ENCODE results near the gene ZNF705A.
"Not testable (repeated sequence)": the region's sequence is repeated elsewhere in the genome, so short reads cannot be mapped to it uniquely, and the experiment has no call there.

The ZNF705A gene

DNA sequence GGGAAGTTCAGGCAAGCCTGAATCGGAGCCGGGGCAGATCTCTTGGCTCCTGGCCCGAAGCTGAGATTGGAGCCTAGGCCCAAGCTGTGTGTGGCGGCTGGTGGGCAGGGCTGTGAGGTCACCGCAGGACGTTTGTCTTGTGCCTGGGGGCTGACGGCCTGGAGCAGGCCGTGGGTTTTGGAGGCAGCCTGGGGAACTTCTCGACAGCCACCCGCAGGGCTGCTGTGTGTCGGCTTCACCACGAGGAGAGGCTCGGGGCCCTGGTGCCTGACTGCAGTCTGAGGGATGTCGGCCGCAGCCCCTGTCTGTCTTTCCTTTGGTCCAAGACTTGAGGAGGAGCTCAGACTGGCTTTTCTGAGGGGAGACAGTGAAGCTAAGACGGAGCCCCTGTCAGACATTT, 65.5 kb downstream of the ZNF705A start:
- H3K27ac ChIP-seq = not testable (repeated sequence)

DNA sequence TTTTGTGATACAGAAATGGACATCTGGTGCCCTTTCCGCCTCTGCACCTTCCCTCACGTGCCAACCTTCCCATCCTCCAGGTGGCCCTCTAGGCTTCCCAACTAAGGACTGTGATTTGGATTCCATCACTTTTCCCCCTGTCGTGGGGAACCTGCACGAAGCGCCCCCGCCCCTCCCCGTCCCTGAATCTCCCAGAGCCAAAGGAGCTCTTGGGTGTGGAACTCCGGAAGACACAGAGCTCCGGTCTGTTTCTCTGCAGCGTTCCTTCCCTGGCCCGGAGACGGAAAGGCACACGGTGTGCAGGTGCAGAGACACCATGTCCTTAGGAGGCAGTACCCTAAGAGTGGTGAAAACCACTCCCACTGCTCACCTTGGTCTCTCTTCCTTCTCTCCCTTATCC, 66.8 kb downstream of the ZNF705A start:
- H3K4me1 ChIP-seq; H3K79me2 ChIP-seq; H2AFZ ChIP-seq; H3K9ac ChIP-seq; H3K9me3 ChIP-seq (ENCODE audit: control insufficient read depth, low read length); H3K4me3 ChIP-seq (ENCODE audit: low read depth, low read length); H3K4me2 ChIP-seq (ENCODE audit: low read length); H3K27me3 ChIP-seq (ENCODE audit: control insufficient read depth, insufficient read depth, low read length); H3K36me3 ChIP-seq (ENCODE audit: control insufficient read depth, insufficient read depth, low read length); H3K27ac ChIP-seq: not testable (repeated sequence)

More for the DNA sequence above, 65.5 kb downstream of the ZNF705A start:
- not testable (repeated sequence) for H2AFZ ChIP-seq; H3K4me3 ChIP-seq (ENCODE audit: low read depth, low read length); H3K79me2 ChIP-seq; H3K9me3 ChIP-seq (ENCODE audit: control insufficient read depth, low read length); H3K9ac ChIP-seq; H3K27me3 ChIP-seq (ENCODE audit: control insufficient read depth, insufficient read depth, low read length); H3K4me2 ChIP-seq (ENCODE audit: low read length); H3K36me3 ChIP-seq (ENCODE audit: control insufficient read depth, insufficient read depth, low read length); H3K4me1 ChIP-seq

DNA sequence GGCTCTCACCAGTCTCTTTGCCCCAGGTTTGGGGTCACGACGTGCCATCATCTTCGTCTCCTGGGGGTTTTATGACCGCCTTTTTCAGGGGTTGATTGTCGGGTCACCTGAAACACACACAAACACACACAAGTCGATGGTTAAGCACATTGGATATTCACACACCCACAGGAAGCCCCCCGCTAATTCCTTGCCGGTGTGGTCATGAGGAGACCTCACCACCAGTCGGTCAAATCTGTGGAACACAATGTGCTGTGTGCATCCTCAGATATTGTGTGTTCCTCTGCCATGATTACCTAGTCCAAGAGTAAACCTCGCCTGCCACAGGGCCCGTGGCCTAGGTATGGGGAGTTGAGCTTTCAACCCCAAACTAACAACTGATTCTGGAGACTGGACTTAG, 68.0 kb downstream of the ZNF705A start:
- H3K27me3 ChIP-seq (ENCODE audit: control insufficient read depth, insufficient read depth, low read length); H3K79me2 ChIP-seq; H3K9me3 ChIP-seq (ENCODE audit: control insufficient read depth, low read length); H3K9ac ChIP-seq; H3K36me3 ChIP-seq (ENCODE audit: control insufficient read depth, insufficient read depth, low read length); H3K4me2 ChIP-seq (ENCODE audit: low read length); H3K27ac ChIP-seq; H3K4me1 ChIP-seq; H2AFZ ChIP-seq; H3K4me3 ChIP-seq (ENCODE audit: low read depth, low read length): not testable (repeated sequence)

DNA sequence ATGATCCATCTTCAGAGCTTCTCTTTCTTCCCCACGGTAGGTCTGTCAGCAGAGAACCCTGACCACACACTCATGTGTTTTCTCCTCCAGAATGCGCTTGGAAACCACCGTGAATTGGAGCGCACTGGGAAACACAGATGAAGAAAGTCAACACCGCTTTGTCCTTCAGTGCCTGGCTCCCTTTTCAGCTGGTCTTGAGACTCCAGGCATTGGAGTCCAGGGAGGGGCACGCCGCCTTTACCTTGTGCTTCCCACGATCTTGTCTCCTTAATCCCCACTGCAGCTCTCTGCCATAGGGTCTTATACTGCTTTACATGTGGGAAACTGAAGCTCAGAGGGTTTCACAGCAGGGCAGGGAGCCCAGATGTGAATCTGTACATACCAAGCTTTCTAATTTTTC, 69.5 kb downstream of the ZNF705A start:
- Histone ChIP-seq H3K27ac (no peak overlapping the region), H3K4me1 (no peaks in the 10 kb centered on the region), H3K9ac (no peak overlapping the region), H3K4me2 (ENCODE audit: low read length) (no peak overlapping the region), H2AFZ (no peak overlapping the region), H3K79me2 (no peaks in the 10 kb centered on the region), H3K36me3 (ENCODE audit: control insufficient read depth, insufficient read depth, low read length) (no peaks in the 10 kb centered on the region), H3K27me3 (ENCODE audit: control insufficient read depth, insufficient read depth, low read length) (no peaks in the 10 kb centered on the region), H3K4me3 (ENCODE audit: low read depth, low read length) (no peak overlapping the region), H3K9me3 (ENCODE audit: control insufficient read depth, low read length) (no peaks in the 10 kb centered on the region)
- TF ChIP-seq, protein P1, sequence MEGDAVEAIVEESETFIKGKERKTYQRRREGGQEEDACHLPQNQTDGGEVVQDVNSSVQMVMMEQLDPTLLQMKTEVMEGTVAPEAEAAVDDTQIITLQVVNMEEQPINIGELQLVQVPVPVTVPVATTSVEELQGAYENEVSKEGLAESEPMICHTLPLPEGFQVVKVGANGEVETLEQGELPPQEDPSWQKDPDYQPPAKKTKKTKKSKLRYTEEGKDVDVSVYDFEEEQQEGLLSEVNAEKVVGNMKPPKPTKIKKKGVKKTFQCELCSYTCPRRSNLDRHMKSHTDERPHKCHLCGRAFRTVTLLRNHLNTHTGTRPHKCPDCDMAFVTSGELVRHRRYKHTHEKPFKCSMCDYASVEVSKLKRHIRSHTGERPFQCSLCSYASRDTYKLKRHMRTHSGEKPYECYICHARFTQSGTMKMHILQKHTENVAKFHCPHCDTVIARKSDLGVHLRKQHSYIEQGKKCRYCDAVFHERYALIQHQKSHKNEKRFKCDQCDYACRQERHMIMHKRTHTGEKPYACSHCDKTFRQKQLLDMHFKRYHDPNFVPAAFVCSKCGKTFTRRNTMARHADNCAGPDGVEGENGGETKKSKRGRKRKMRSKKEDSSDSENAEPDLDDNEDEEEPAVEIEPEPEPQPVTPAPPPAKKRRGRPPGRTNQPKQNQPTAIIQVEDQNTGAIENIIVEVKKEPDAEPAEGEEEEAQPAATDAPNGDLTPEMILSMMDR (IDR thresholded peaks at IDR 0.05) = no peak

DNA sequence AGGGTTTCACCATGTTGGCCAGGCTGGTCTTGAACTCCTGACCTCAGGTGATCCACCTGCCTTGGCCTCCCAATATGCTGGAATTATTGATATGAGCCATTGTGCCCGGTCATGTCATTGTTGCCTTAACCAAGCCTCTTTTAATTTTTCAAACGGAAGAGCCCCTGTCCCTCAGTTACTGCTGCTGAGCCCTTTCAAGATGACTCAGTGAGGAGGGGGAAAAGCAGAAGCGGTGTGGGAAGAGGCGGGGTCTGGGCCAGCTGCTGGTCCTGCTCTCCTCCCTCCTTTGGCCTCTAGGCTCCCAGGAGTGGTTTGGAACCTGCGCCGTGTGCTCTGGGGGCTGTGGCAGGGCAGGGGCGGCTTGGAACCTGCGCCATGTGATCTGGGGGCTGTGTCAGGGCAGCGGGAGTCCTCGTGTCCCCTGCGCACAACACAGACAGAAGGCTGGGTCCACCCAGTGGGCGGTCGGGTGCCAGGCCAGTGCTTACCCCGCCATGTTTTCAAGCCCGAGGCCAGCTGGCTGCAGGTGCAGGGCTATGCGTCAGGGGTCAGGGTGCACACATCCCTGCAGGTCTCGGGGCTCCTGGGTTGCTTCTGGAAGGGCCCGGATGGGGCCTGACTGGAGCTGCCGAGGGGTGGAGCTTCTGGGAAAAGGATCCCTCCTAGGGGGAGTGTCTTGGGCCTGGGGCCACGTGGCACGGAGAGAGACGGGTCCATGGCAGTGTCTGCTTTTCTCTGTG, 70.3 kb downstream of the ZNF705A start, which contains the start of gene FAM90A1:
FAM90A1 (minus strand) TSS at position 627 of the 740 bp plus-strand sequence. CDS start 2,786 bp downstream, outside the sequence.
- peak within 1 kb of the TSS; percentile 77 for H2AFZ ChIP-seq
- H3K36me3 ChIP-seq (ENCODE audit: control insufficient read depth, insufficient read depth, low read length); H3K4me2 ChIP-seq (ENCODE audit: low read length); H3K4me3 ChIP-seq (ENCODE audit: low read depth, low read length); H3K9ac ChIP-seq; H3K27ac ChIP-seq; H3K27me3 ChIP-seq (ENCODE audit: control insufficient read depth, insufficient read depth, low read length); H3K79me2 ChIP-seq; H3K9me3 ChIP-seq (ENCODE audit: control insufficient read depth, low read length); H3K4me1 ChIP-seq: not testable (repeated sequence)

DNA sequence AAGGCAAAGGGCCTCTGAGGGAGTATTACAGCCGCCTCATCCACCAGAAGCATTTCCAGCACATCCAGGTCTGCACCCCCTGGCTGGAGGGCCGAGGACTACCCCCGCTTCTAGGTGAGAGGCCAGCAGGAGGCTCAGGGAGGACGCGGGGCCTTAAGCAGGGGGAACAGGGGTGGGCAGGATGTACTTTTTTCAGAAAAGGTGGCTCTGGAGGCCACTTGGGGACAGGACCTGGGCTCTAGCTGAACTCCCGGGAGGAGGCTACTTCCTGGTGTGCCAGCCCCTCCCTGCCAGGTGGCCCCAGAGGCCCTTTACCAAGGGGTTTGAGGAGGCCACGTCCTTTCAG, 70.9 kb downstream of the ZNF705A start:
- H3K4me2 ChIP-seq (ENCODE audit: low read length); H3K27ac ChIP-seq; H3K4me3 ChIP-seq (ENCODE audit: low read depth, low read length); H3K9ac ChIP-seq; H3K36me3 ChIP-seq (ENCODE audit: control insufficient read depth, insufficient read depth, low read length); H3K27me3 ChIP-seq (ENCODE audit: control insufficient read depth, insufficient read depth, low read length); H3K9me3 ChIP-seq (ENCODE audit: control insufficient read depth, low read length); H3K79me2 ChIP-seq; H3K4me1 ChIP-seq: not testable (repeated sequence)
- H2AFZ ChIP-seq = peak overlapping the region; percentile 77

DNA sequence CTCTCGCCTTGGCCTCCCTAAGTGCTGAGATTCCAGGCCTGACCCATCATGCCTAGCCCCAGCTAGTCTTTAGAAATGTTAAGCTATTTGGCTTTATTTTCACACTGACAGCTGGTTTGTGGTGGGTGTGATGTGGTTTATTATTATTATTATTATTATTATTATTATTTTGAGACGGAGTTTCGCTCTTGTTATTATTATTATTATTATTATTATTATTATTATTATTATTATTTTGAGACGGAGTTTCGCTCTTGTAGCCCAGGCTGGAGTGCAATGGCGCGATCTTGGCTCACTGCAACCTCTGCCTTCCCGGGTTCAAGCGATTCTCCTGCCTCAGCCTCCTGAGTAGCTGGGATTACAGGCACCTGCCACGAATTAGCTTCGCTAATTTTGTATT, 71.8 kb downstream of the ZNF705A start:
- H3K9me3 ChIP-seq (ENCODE audit: control insufficient read depth, low read length); H2AFZ ChIP-seq; H3K9ac ChIP-seq; H3K36me3 ChIP-seq (ENCODE audit: control insufficient read depth, insufficient read depth, low read length); H3K79me2 ChIP-seq; H3K4me2 ChIP-seq (ENCODE audit: low read length); H3K27ac ChIP-seq; H3K27me3 ChIP-seq (ENCODE audit: control insufficient read depth, insufficient read depth, low read length); H3K4me3 ChIP-seq (ENCODE audit: low read depth, low read length); H3K4me1 ChIP-seq: not testable (repeated sequence)

DNA sequence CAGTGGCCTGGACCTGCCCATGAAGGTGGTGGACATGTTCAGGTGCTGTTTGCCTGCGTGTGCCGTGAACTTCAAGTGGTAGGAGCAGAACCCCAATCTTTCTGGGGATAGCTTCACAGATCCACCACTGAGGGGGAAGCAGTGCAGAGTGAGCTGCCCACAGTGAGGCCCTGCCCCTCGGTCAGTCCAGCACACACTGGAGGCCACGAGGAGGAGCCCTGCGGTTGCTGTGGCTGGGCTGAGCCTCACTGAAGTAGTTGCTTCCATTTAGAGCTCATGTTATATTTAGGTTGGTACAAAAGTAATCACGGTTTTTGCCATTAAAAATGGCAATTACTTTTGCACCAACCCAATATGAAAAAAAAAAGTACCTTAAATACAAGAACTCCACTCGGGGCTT, 72.7 kb downstream of the ZNF705A start:
- not testable (repeated sequence) for H3K4me1 ChIP-seq; H3K36me3 ChIP-seq (ENCODE audit: control insufficient read depth, insufficient read depth, low read length); H2AFZ ChIP-seq; H3K4me2 ChIP-seq (ENCODE audit: low read length); H3K27ac ChIP-seq; H3K27me3 ChIP-seq (ENCODE audit: control insufficient read depth, insufficient read depth, low read length); H3K79me2 ChIP-seq; H3K4me3 ChIP-seq (ENCODE audit: low read depth, low read length); H3K9me3 ChIP-seq (ENCODE audit: control insufficient read depth, low read length); H3K9ac ChIP-seq

All from parathyroid adenoma (tissue), 2 donors.